ENCODE measurements around the gene KAT7. TPM values are rescaled to one million over a fixed set of nuclear protein-coding genes. Genes with fewer than 3 reads are reported as not detected.
A peak's percentile ranks its signal among the peaks of the same experiment; 100 is the strongest.

KAT7 gene
- total and polyA plus RNA-seq, 11 donors = 10.1 to 80.9 (median 52.7) TPM

DNA sequence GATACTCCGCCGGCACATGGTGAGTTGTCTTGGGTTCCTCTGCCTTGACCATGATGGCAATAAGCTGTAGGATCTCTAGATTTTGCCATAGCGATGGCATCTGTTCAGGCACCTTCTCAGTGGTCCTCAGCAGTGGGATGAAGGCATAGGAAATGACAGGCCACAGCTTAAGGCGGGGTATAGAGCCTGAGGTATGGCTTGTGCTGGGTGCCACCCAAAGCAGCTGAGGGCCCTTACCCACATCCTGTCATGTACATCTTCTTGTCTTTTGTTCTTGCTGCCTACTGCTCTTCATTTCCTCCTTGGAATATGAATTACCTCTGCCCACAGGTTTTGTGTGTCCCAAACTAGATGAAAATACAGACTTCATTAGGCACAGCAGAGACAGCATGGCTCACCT lies 29.5 kb downstream of the KAT7 start:
- Histone ChIP-seq H3K4me1 (peaks cover 0 to 68% (median 27%) of the 10 kb centered on the region in 12 donors), H3K9me3 (no peaks in the 10 kb centered on the region), H3K27me3 (no peaks in the 10 kb centered on the region), H3K36me3 (peaks cover 0 to 100% (median 91%) of the 10 kb centered on the region in 9 donors), H3K27ac (peak overlapping the region in 1 of 12 donors; percentile 63), H3K4me3 (no peak overlapping the region)
- 92 to 98% (median 94%) methylated on average over 4 of the region's 4 CpGs for WGBS, 4 donors
- ATAC-seq (peak in 1 of 4 donors; percentile 37), DNase-seq (no peak)
- intact Hi-C loops (cut with DNase I) = no loop called here
- no peak for TF ChIP-seq CTCF (IDR thresholded peaks at IDR 0.05)
- TF ChIP-seq POLR2A (IDR thresholded peaks at IDR 0.05) = no peak

DNA sequence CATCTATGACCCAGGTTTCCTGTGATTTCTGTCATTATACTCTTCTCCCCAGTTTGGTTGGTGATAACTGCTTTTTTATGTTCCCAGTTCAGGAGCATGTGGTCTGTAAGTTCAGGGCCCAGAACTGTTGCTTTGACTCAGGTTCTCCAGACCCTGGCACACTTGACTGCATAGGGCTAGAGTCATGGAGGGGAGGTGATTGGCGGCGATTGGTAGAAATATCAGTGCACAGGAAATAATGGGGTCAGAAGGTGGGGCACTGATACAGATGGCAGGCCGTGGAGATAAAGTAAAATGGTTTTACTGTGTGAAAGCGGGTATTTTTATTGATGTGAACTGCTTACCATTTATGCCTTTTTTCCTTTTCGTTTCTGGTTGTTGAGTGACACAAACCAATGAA lies 30.7 kb downstream of the KAT7 start:
- Histone ChIP-seq H3K4me1 (peaks cover 0 to 64% (median 26%) of the 10 kb centered on the region in 12 donors), H3K9me3 (no peaks in the 10 kb centered on the region), H3K27ac (peak overlapping the region in 1 of 12 donors; percentile 63), H3K36me3 (peaks cover 0 to 100% (median 91%) of the 10 kb centered on the region in 9 donors), H3K4me3 (no peak overlapping the region), H3K27me3 (no peaks in the 10 kb centered on the region)
- TF ChIP-seq CTCF (IDR thresholded peaks at IDR 0.05) (no peak), POLR2A (IDR thresholded peaks at IDR 0.05) (no peak)
- WGBS, 4 donors = 90 to 97% (median 94%) methylated on average over 5 of the region's 5 CpGs
- DNase-seq = no peak
- intact Hi-C loops (cut with DNase I) = no loop called here
- ATAC-seq = no peak

- ATAC-seq = no peak
- Histone ChIP-seq H3K4me1 (peaks cover 0 to 60% (median 25%) of the 10 kb centered on the region in 12 donors), H3K36me3 (peaks cover 0 to 100% (median 94%) of the 10 kb centered on the region in 9 donors), H3K27ac (no peak overlapping the region), H3K4me3 (no peak overlapping the region), H3K27me3 (no peaks in the 10 kb centered on the region), H3K9me3 (no peaks in the 10 kb centered on the region)
- WGBS, 4 donors = 93 to 98% (median 95%) methylated on average over 2 of the region's 2 CpGs
- no peak for DNase-seq
- intact Hi-C loops (cut with DNase I) = no loop called here
- no peak for TF ChIP-seq CTCF (IDR thresholded peaks at IDR 0.05)
- TF ChIP-seq POLR2A (IDR thresholded peaks at IDR 0.05) = no peak
Measured at GRCh38 chr17:49819651-49820050, 31.2 kb downstream of the KAT7 start.

GRCh38 chr17:49820773-49821172 lies 32.3 kb downstream of the KAT7 start:
- peaks cover 0 to 48% (median 16%) of the 10 kb centered on the region in 12 donors for H3K4me1 ChIP-seq
- H3K27me3 ChIP-seq = no peaks in the 10 kb centered on the region
- peaks cover 0 to 100% (median 94%) of the 10 kb centered on the region in 9 donors for H3K36me3 ChIP-seq
- peak overlapping the region in 2 of 12 donors; percentile 3 to 16 for H3K27ac ChIP-seq
- DNase-seq (no peak), ATAC-seq (no peak)
- TF ChIP-seq CTCF (IDR thresholded peaks at IDR 0.05) (no peak), POLR2A (IDR thresholded peaks at IDR 0.05) (no peak)
- intact Hi-C loops (cut with DNase I) = no loop called here
- no peaks in the 10 kb centered on the region for H3K9me3 ChIP-seq
- 67 to 75% (median 70%) methylated on average over 1 of the region's 1 CpG for WGBS, 4 donors
- no peak overlapping the region for H3K4me3 ChIP-seq

All from heart left ventricle (tissue), 16 donors.